Fibroblast of upper back skin (primary cell): Measurements from ENCODE around the gene CTNND2.
A peak's percentile ranks its signal among the peaks of the same experiment; 100 is the strongest.
"Not testable (repeated sequence)": the region's sequence is repeated elsewhere in the genome, so short reads cannot be mapped to it uniquely, and the experiment has no call there.

ENCODE experiments used
- DNase-seq: peaks from one replicate; pipeline ENCODE4 v3.0.0-alpha.2; 2013

CTNND2 gene

GRCh38 chr5:11148810-11149539 lies 755.3 kb downstream of the CTNND2 start:
- no peak for DNase-seq

- DNase-seq = no peak
Observed at GRCh38 chr5:11146171-11146570, 758.1 kb downstream of the CTNND2 start.

GRCh38 chr5:11143456-11144267 lies 760.6 kb downstream of the CTNND2 start:
- DNase-seq = peak; percentile 15

GRCh38 chr5:11139217-11139865 lies 764.9 kb downstream of the CTNND2 start:
- DNase-seq = peak; percentile 22

GRCh38 chr5:11130131-11130530 lies 774.1 kb downstream of the CTNND2 start:
- DNase-seq = no peak

GRCh38 chr5:11128021-11128420 lies 776.2 kb downstream of the CTNND2 start:
- no peak for DNase-seq

GRCh38 chr5:11126844-11127243 lies 777.4 kb downstream of the CTNND2 start:
- DNase-seq = no peak

- no peak for DNase-seq
Observed at GRCh38 chr5:11121885-11122284, 782.4 kb downstream of the CTNND2 start.

GRCh38 chr5:11110128-11110527 lies 794.1 kb downstream of the CTNND2 start:
- no peak for DNase-seq

GRCh38 chr5:11105696-11106095 lies 798.5 kb downstream of the CTNND2 start:
- no peak for DNase-seq

- DNase-seq = no peak
Observed at GRCh38 chr5:11104651-11105112, 799.6 kb downstream of the CTNND2 start.

GRCh38 chr5:11104210-11104609 lies 800.0 kb downstream of the CTNND2 start:
- DNase-seq = no peak

- no peak for DNase-seq
Observed at GRCh38 chr5:11084111-11084510, 820.1 kb downstream of the CTNND2 start.

- no peak for DNase-seq
Observed at GRCh38 chr5:11082404-11082945, 821.8 kb downstream of the CTNND2 start.

GRCh38 chr5:11076945-11077613 lies 827.2 kb downstream of the CTNND2 start:
- no peak for DNase-seq

- DNase-seq = no peak
Observed at GRCh38 chr5:11075035-11075805, 829.0 kb downstream of the CTNND2 start.

- DNase-seq = no peak
Observed at GRCh38 chr5:11072568-11072967, 831.7 kb downstream of the CTNND2 start.

- DNase-seq = no peak
Observed at GRCh38 chr5:11072076-11072475, 832.2 kb downstream of the CTNND2 start.

GRCh38 chr5:11069041-11069440 lies 835.2 kb downstream of the CTNND2 start:
- DNase-seq = no peak

GRCh38 chr5:11065723-11066122 lies 838.5 kb downstream of the CTNND2 start:
- DNase-seq = not testable (repeated sequence)

GRCh38 chr5:11064763-11065450 lies 839.3 kb downstream of the CTNND2 start:
- DNase-seq = no peak
